HG02981 (cell line): ENCODE measurements around the gene LGALS12.

Experiments used
- ATAC-seq: cut with Tn5 transposase; IDR thresholded peaks from one replicate; pipeline ENCODE4 v1.9.1; 2021; ENCODE audit warnings: mild to moderate bottlenecking, moderate library complexity; ENCODE audit not compliant: unreplicated experiment

LGALS12 gene

GRCh38 chr11:63558459-63559157, 52.7 kb downstream of the LGALS12 start:
- ATAC-seq, result no peak

- ATAC-seq, result no peak
Observed at GRCh38 chr11:63560506-63561180, 54.8 kb downstream of the LGALS12 start.

- peak; percentile 12 for ATAC-seq
Observed at GRCh38 chr11:63563201-63564055, 57.5 kb downstream of the LGALS12 start, which contains the start of gene PLAAT2. Gene PLAAT2 (minus strand): TSS chr11:63563379. CDS start chr11:63563324, 55 bp downstream.

GRCh38 chr11:63564056-63564774, 58.3 kb downstream of the LGALS12 start:
- ATAC-seq, result peak; percentile 53

GRCh38 chr11:63564784-63565350, 59.0 kb downstream of the LGALS12 start:
- ATAC-seq, result no peak
